Osteoblast (primary cell): ENCODE results near the gene AOPEP. TPM values are rescaled to one million over a fixed set of nuclear protein-coding genes. Genes with fewer than 3 reads are reported as not detected.

Source experiments
- DNase-seq: peaks from one replicate; pipeline ENCODE4 v3.0.0; 2011; ENCODE audit warnings: low spot score, mixed read lengths; ENCODE audit not compliant: insufficient read length; ENCODE audit errors: missing footprints
- H2AFZ ChIP-seq: 2 replicates; pipeline ENCODE4 v1.6.0; 2011; ENCODE audit warnings: mild to moderate bottlenecking, low read length
- H3K27ac ChIP-seq: 2 replicates; pipeline ENCODE4 v1.5.1; 2011; ENCODE audit warnings: mild to moderate bottlenecking, low read depth, low read length, moderate library complexity
- H3K27me3 ChIP-seq: 2 replicates; pipeline ENCODE4 v1.6.0; 2012; ENCODE audit warnings: mild to moderate bottlenecking, control low read depth, inconsistent platforms, low read length, moderate library complexity; ENCODE audit not compliant: insufficient read depth
- H3K36me3 ChIP-seq: 2 replicates; pipeline ENCODE4 v1.5.1; 2011; ENCODE audit warnings: mild to moderate bottlenecking, low read length, control low read depth, moderate library complexity; ENCODE audit not compliant: insufficient read depth
- H3K4me1 ChIP-seq: 2 replicates; pipeline ENCODE4 v1.5.1; 2011; ENCODE audit warnings: mild to moderate bottlenecking, low read length, control low read depth, moderate library complexity; ENCODE audit not compliant: insufficient read depth
- H3K4me2 ChIP-seq: 2 replicates; pipeline ENCODE4 v1.6.0; 2011; ENCODE audit warnings: mild to moderate bottlenecking, low read length; ENCODE audit not compliant: insufficient read depth
- H3K4me3 ChIP-seq: fragments of 200-600 bp; sonication (generic); 3 replicates; pipeline ENCODE4 v1.5.1; 2012; ENCODE audit warnings: mild to moderate bottlenecking, low read length, inconsistent platforms; ENCODE audit not compliant: insufficient read depth
- H3K79me2 ChIP-seq: 2 replicates; pipeline ENCODE4 v1.6.0; 2012; ENCODE audit warnings: mild to moderate bottlenecking, low read length, control low read depth, inconsistent platforms; ENCODE audit not compliant: insufficient read depth
- H3K9me3 ChIP-seq: 2 replicates; pipeline ENCODE4 v1.5.1; 2011; ENCODE audit warnings: low read depth, low read length, control low read depth
- H4K20me1 ChIP-seq: 2 replicates; pipeline ENCODE4 v1.6.0; 2012; ENCODE audit warnings: mild to moderate bottlenecking, low read length, control low read depth; ENCODE audit not compliant: insufficient read depth
- total RNA-seq: library from RNA; depleted of rRNA; stranded (reverse); fragments of >200 nt; gene quantifications from 2 replicates; pipeline ENCODE4 v1.2.3, GENCODE V29; 2012
- TF ChIP-seq, protein P1 (sequence below): IDR thresholded peaks from 2 replicates; pipeline ENCODE4 v1.5.1; 2011; ENCODE audit warnings: mild to moderate bottlenecking, low read depth, low read length, moderate library complexity; ENCODE audit errors: extremely low read depth

Gene AOPEP
- total RNA-seq, 1 donor: 131 TPM

DNA sequence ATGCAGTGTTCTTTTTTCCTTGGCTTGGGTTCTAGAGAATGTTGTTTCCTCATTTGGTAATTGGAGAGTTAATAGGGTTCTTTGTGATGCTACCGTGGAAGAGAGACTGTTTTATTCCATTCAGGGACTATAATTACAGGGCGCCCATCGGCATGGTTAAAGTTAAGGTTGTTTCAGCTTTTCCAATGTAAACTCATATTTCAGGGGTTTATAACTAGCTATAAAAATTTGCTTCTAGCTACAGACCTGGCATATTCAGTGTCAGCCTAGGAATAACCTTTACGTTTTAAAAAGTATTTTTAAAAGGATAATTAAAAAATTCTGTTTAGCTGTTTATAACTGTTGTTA, 99.1 kb downstream of the AOPEP start:
- no peaks in the 10 kb centered on the region for H3K9me3 ChIP-seq
- TF ChIP-seq, protein P1, sequence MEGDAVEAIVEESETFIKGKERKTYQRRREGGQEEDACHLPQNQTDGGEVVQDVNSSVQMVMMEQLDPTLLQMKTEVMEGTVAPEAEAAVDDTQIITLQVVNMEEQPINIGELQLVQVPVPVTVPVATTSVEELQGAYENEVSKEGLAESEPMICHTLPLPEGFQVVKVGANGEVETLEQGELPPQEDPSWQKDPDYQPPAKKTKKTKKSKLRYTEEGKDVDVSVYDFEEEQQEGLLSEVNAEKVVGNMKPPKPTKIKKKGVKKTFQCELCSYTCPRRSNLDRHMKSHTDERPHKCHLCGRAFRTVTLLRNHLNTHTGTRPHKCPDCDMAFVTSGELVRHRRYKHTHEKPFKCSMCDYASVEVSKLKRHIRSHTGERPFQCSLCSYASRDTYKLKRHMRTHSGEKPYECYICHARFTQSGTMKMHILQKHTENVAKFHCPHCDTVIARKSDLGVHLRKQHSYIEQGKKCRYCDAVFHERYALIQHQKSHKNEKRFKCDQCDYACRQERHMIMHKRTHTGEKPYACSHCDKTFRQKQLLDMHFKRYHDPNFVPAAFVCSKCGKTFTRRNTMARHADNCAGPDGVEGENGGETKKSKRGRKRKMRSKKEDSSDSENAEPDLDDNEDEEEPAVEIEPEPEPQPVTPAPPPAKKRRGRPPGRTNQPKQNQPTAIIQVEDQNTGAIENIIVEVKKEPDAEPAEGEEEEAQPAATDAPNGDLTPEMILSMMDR: no peak
- no peak overlapping the region for H3K27ac ChIP-seq
- H3K27me3 ChIP-seq: no peaks in the 10 kb centered on the region
- no peaks in the 10 kb centered on the region for H3K36me3 ChIP-seq
- H2AFZ ChIP-seq: peak overlapping the region; percentile 58
- no peaks in the 10 kb centered on the region for H3K79me2 ChIP-seq
- no peak overlapping the region for H3K4me3 ChIP-seq
- H4K20me1 ChIP-seq: no peaks in the 10 kb centered on the region
- H3K4me2 ChIP-seq: peak overlapping the region; percentile 53
- DNase-seq: no peak
- peaks cover 35% of the 10 kb centered on the region for H3K4me1 ChIP-seq

DNA sequence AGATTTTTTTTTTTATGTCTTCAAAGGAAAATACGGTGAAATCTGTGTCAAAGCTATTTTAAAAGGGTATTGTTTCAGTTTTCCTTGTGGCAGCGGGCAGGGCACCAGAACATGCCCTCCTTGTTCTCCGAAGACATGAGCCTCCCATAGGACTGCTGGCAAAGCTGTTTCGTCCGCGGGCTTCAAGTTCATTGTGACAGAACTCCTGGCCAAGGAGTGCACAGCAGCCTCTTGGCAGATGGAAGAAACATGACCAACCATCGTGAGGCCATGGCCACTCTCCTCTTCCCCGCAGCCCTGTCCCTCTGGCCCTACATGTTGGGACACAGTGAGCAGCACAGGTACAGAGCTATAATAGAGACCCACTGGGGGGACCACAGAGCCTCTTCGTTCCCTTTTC, 99.5 kb downstream of the AOPEP start:
- TF ChIP-seq, protein P1: no peak
- no peak overlapping the region for H3K4me3 ChIP-seq
- no peaks in the 10 kb centered on the region for H3K27me3 ChIP-seq
- H3K27ac ChIP-seq: no peak overlapping the region
- H2AFZ ChIP-seq: peak overlapping the region; percentile 17
- H3K9me3 ChIP-seq: no peaks in the 10 kb centered on the region
- H3K4me1 ChIP-seq: peaks cover 35% of the 10 kb centered on the region
- H3K4me2 ChIP-seq: no peak overlapping the region
- H3K36me3 ChIP-seq: no peaks in the 10 kb centered on the region
- H3K79me2 ChIP-seq: no peaks in the 10 kb centered on the region
- H4K20me1 ChIP-seq: no peaks in the 10 kb centered on the region
- no peak for DNase-seq

DNA sequence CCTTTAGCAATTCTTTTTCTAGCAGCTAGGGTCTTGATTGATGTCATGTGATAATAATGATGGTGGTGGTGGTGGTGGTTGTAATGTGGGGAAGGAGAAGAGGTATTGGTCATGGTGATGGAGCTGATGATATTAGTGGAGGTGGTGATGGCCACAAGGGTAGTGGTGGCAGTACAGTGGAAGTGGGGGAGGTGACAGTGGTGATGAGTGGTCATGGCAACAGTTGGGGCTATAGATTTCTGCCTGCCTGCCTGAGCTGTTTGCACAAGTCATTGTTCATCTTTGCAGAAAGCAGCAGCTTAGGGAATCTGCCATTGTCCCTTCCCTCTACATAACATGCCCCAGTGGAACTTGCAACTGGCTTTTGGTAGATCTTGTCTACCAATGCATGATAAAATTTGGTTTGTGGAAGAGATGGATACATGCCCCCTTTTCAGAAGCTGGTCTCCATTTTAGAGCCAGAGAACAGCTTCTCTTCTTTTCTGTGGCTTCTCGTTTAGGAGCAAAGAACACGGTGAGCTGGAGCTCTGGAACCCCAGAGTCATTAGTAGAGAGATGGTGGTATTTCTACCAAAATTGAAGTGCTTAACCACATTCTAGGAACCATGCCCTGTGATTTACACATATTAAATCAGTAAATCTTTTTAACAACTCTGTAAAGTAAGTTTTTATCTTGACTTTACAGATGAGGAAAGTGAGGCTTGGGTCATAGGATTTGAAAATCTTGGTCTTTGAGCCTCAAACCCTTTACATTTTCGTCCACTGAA, 100.3 kb downstream of the AOPEP start:
- Histone ChIP-seq H3K4me3 (no peak overlapping the region), H2AFZ (no peak overlapping the region), H4K20me1 (no peaks in the 10 kb centered on the region), H3K79me2 (no peaks in the 10 kb centered on the region), H3K36me3 (no peaks in the 10 kb centered on the region), H3K4me1 (peaks cover 35% of the 10 kb centered on the region), H3K4me2 (no peak overlapping the region), H3K27ac (peak overlapping the region; percentile 68), H3K27me3 (no peaks in the 10 kb centered on the region), H3K9me3 (no peaks in the 10 kb centered on the region)
- TF ChIP-seq, protein P1: no peak
- no peak for DNase-seq

DNA sequence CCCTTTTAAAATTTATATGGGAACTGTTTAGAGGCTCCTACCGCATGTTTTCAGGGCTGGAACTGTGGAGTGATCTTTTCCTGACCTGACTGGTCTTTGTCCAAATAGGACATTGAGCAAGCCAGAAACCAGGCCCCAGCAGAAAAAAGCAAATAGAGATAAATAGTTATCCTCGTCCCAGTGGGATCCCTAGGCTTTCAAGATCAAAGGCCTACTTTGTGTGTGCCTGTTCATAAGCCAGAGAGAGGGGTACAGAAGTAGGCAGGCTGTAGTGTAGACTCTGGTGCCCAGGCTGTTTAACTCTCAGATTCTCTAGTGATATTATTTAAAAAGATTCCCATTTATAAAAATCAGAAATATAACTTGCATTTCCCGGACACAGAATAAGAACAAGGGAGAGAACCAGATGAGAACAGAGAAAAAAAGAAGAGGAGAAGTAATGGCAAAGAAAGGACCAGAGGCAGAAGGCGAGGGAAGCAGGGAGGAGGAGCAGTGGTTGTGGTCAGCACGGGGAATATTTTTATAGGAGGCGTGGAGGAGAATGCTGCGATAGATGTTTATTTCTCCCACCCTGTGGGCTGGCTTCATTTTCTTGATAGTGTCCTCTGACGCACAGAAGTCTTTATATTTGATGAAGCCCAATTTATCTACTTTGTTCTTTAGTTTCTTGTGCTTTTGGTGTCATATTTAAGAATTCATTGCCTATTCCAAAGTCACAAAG, 101.2 kb downstream of the AOPEP start:
- TF ChIP-seq, protein P1: no peak
- no peaks in the 10 kb centered on the region for H3K36me3 ChIP-seq
- H3K4me2 ChIP-seq: peak overlapping the region; percentile 55
- H3K4me1 ChIP-seq: peaks cover 26% of the 10 kb centered on the region
- no peak overlapping the region for H3K4me3 ChIP-seq
- H3K27me3 ChIP-seq: no peaks in the 10 kb centered on the region
- H4K20me1 ChIP-seq: no peaks in the 10 kb centered on the region
- peak overlapping the region; percentile 68 for H3K27ac ChIP-seq
- H2AFZ ChIP-seq: peak overlapping the region; percentile 37
- no peaks in the 10 kb centered on the region for H3K9me3 ChIP-seq
- H3K79me2 ChIP-seq: no peaks in the 10 kb centered on the region
- DNase-seq: no peak
